H1 (cell line): Measurements from ENCODE around the gene BSN. TPM values are rescaled to one million over a fixed set of nuclear protein-coding genes. Genes with fewer than 3 reads are reported as not detected.

Source experiments
- TAF7 ChIP-seq: optimal IDR thresholded peaks from 2 replicates; pipeline ENCODE3; 2011; ENCODE audit warnings: low read depth, mild to moderate bottlenecking, inconsistent platforms, low read length, moderate library complexity, borderline replicate concordance
- polyA plus RNA-seq, 7 experiments: library from polyadenylated mRNA; depleted of rRNA in 3 of 7; stranded (reverse) in 5 of 7; unstranded in 2 of 7; fragments of >200 nt in 5 of 7; fragments of 200-250 nt in 2 of 7; gene quantifications; 1 replicate in 5 of 7; 2 replicates in 1 of 7; 4 replicates in 1 of 7; pipeline versions ENCODE4 v1.2.1 to v1.2.3, GENCODE V29; 2011 to 2013; ENCODE audit warnings: missing spikeins in 2 of 7, mixed read lengths in 2 of 7
- total RNA-seq: library from RNA; stranded (reverse); fragmentation: NEBNext Ultra II Directional; extraction: Animal tissue kit (Norgen Biotek cat#: 25700); gene quantifications from 2 replicates; pipeline ENCODE4 v1.2.1, GENCODE V29; 2021

Gene BSN
- total and polyA plus RNA-seq, 2 of the 8 experiments (the other 6 are each of a cell fraction or from before 2014, with no cell fraction given), result 0.60 to 3.0 TPM

DNA sequence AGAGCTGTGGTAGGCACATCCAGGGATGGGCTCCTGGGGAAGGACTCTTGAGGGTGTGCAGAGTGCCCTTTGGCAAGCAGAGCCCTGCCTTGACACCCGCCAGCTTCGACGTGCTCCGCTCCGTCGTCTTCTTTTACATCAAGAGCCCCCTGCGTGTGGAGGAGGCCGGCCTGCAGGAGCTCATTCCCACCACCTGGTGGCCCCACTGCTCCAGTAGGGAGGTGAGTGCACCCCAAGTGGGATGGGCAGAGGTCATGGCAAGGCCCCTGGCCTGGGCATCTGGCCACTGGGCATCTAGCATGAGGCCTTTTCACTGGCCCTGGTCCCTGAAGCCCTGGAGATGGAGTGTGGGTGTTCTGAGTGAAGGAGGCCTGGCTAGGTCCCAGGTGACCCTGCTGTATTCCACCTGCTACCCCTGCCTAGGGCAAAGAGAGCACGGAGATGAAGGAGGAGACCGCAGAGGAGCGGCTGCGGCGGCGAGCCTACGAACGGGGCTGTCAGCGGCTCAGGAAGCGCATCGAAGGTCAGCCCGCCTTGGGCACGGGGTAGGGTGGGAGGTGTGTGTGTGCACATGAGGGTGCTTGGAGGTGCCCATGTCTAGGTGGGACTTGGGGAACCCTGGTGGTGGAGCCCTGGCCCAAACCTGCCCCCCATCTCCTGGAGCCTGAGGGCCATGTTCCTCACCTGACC lies 147.3 kb downstream of the BSN start (continued):
- no peak for TF ChIP-seq TAF7
